Neural cell (in vitro differentiated cells): ENCODE results near the gene NCDN. TPM values are rescaled to one million over a fixed set of nuclear protein-coding genes. Genes with fewer than 3 reads are reported as not detected.
"Not testable (repeated sequence)": the region's sequence is repeated elsewhere in the genome, so short reads cannot be mapped to it uniquely, and the experiment has no call there.

Source experiments
- H2AFZ ChIP-seq: fragments of 200-600, 300-800 bp; sonication (generic), shearing (Covaris generic); 2 replicates; pipeline ENCODE4 v1.6.0; 2014; ENCODE audit warnings: low read depth, mild to moderate bottlenecking, antibody characterized with exemption, low read length, moderate library complexity
- H3F3A ChIP-seq: fragments of 200-600 bp; shearing (Covaris generic); 2 replicates; pipeline ENCODE4 v1.6.1; 2016; ENCODE audit warnings: mild to moderate bottlenecking, moderate library complexity, mixed read lengths, antibody characterized with exemption, low read length; ENCODE audit not compliant: insufficient read depth, poor library complexity, severe bottlenecking
- H3K27ac ChIP-seq: fragments of 200-600, 300-800 bp; sonication (generic), shearing (Covaris generic); 2 replicates; pipeline ENCODE4 v1.5.1; 2014; ENCODE audit warnings: mild to moderate bottlenecking, low read length, moderate library complexity
- H3K27me3 ChIP-seq: fragments of 300-800, 200-600 bp; sonication (generic), shearing (Covaris generic); 2 replicates; pipeline ENCODE4 v1.6.0; 2014; ENCODE audit warnings: mild to moderate bottlenecking, low read depth, low read length, moderate library complexity; ENCODE audit not compliant: insufficient read depth
- H3K36me3 ChIP-seq: fragments of 300-800, 200-600 bp; sonication (generic), shearing (Covaris generic); 2 replicates; pipeline ENCODE4 v1.5.1; 2014; ENCODE audit warnings: mild to moderate bottlenecking, antibody characterized with exemption, low read length, moderate library complexity; ENCODE audit not compliant: insufficient read depth
- H3K4me2 ChIP-seq: fragments of 300-800, 200-600 bp; sonication (generic), shearing (Covaris generic); 2 replicates; pipeline ENCODE4 v1.6.0; 2014; ENCODE audit warnings: mild to moderate bottlenecking, low read length
- H3K4me3 ChIP-seq: fragments of 300-800, 200-600 bp; sonication (generic), shearing (Covaris generic); 2 replicates; pipeline ENCODE4 v1.5.1; 2014; ENCODE audit warnings: mild to moderate bottlenecking, low read length, moderate library complexity
- H3K79me2 ChIP-seq: fragments of 200-600 bp; shearing (Covaris generic); replicated peaks from 2 replicates; pipeline ENCODE4 v1.6.0; 2014; ENCODE audit warnings: mild to moderate bottlenecking, low read length, moderate library complexity; ENCODE audit not compliant: insufficient read depth
- H3K9ac ChIP-seq: fragments of 300-800, 200-600 bp; sonication (generic), shearing (Covaris generic); 2 replicates; pipeline ENCODE4 v1.6.1; 2016; ENCODE audit warnings: mild to moderate bottlenecking, low read length, mixed read lengths
- H3K9me2 ChIP-seq: fragments of 200-600 bp; shearing (Covaris generic); 2 replicates; pipeline ENCODE4 v1.6.1; 2016; ENCODE audit warnings: mild to moderate bottlenecking, low read length, mixed read lengths; ENCODE audit not compliant: insufficient read depth
- H3K9me3 ChIP-seq: fragments of 200-600, 300-800 bp; sonication (generic), shearing (Covaris generic); 2 replicates; pipeline ENCODE4 v1.6.1; 2016; ENCODE audit warnings: mild to moderate bottlenecking, mixed run types, low read length, moderate library complexity, mixed read lengths
- H4K20me1 ChIP-seq: fragments of 200-600 bp; shearing (Covaris generic); 2 replicates; pipeline ENCODE4 v1.6.1; 2016; ENCODE audit warnings: mild to moderate bottlenecking, mixed run types; ENCODE audit not compliant: insufficient read depth
- EP300 ChIP-seq: fragments of 450-650 bp; conservative IDR thresholded peaks from 2 replicates; pipeline ENCODE4 v1.6.1; 2014; ENCODE audit warnings: antibody characterized with exemption, mild to moderate bottlenecking, moderate library complexity; ENCODE audit not compliant: poor library complexity, severe bottlenecking
- EZH2 ChIP-seq: fragments of 200-600, 300-800 bp; shearing (Covaris generic), sonication (generic); IDR thresholded peaks from 2 replicates; pipeline ENCODE4 v1.6.1; 2014; ENCODE audit warnings: antibody characterized with exemption, low read length, borderline replicate concordance, mild to moderate bottlenecking; ENCODE audit not compliant: insufficient read depth, poor library complexity, severe bottlenecking
- MXI1 ChIP-seq: fragments of 450-650 bp; conservative IDR thresholded peaks from 2 replicates; pipeline ENCODE4 v1.6.1; 2014; ENCODE audit warnings: antibody characterized with exemption, mild to moderate bottlenecking; ENCODE audit not compliant: poor library complexity, severe bottlenecking
- POLR2AphosphoS5 ChIP-seq: IDR thresholded peaks from 2 replicates; pipeline ENCODE4 v1.6.1; 2012
- RAD21 ChIP-seq: fragments of 450-650 bp; conservative IDR thresholded peaks from 2 replicates; pipeline ENCODE4 v1.6.1; 2014; ENCODE audit warnings: antibody characterized with exemption, mild to moderate bottlenecking, moderate library complexity
- TAF1 ChIP-seq: IDR thresholded peaks from 2 replicates; pipeline ENCODE4 v1.6.1; 2012; ENCODE audit warnings: low read depth
- polyA plus RNA-seq: library from polyadenylated mRNA; depleted of rRNA; stranded (reverse); fragments of >200 nt; gene quantifications from 2 replicates; pipeline ENCODE4 v1.2.3, GENCODE V29; 2014
- TF ChIP-seq, protein P1 (sequence below): fragments of 450-650 bp; IDR thresholded peaks from 2 replicates; pipeline ENCODE4 v1.5.1; 2014; ENCODE audit warnings: antibody characterized with exemption, mild to moderate bottlenecking, moderate library complexity; ENCODE audit not compliant: poor library complexity, severe bottlenecking

NCDN gene
- polyA plus RNA-seq, 1 donor from 2014 or later: 66.1 TPM

DNA sequence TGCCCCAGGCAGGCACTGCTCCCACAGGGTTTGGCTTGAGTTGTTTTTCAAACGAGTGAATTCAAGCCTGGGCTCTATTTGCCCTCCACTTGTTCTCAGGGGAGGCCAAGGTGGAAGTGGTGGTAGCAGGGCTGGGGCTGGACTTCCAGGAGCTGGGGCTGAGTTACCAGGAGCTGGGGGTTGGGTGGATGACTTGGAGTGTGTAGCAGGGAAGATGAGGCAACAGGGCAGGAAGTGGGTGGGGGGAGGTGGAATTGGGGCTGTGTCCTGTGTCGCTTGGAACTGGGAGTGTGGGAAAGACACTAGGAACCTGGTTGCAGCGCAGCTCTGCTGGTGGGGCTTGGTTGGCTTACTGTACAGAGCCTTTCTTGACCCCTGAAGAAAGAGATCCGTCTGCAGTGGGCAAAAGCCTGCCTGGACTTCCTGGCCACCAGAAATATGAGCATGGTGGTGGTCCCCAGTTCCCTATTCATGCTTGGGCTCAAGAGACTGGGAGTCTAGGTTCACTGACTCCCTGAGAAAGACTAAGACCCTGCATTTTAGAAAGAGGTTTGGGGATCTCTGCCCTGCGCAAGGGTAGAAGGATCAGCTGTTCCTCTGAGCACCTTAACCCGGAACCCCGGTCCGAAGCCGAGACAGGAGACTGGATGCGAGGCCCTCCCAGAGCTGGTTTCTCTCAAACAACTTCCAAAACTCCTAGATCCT is 18.6 kb downstream of the NCDN start:
- Histone ChIP-seq H3K9me3 (no peaks in the 10 kb centered on the region), H3K36me3 (no peaks in the 10 kb centered on the region), H3K27me3 (peaks cover 84% of the 10 kb centered on the region), H4K20me1 (no peaks in the 10 kb centered on the region), H3K4me3 (no peak overlapping the region), H3K9me2 (no peaks in the 10 kb centered on the region), H3K4me2 (no peak overlapping the region), H3K27ac (no peak overlapping the region), H3K79me2 (no peaks in the 10 kb centered on the region), H3K9ac (no peak overlapping the region), H3F3A (no peaks in the 10 kb centered on the region), H2AFZ (no peak overlapping the region)
- TF ChIP-seq POLR2AphosphoS5: no peak

DNA sequence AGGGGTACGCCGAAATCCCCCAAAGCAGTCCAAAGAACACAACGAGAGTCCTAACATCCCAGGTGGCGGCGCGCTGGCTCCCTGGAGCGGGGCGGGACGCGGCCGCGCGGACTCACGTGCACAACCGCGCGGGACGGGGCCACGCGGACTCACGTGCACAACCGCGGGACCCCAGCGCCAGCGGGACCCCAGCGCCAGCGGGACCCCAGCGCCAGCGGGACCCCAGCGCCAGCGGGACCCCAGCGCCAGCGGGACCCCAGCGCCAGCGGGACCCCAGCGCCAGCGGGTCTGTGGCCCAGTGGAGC is 19.1 kb downstream of the NCDN start:
- not testable (repeated sequence) for H3K9me2 ChIP-seq, H3K4me3 ChIP-seq, H3K9ac ChIP-seq, H3K4me2 ChIP-seq, H3K27ac ChIP-seq, H3K9me3 ChIP-seq, H3F3A ChIP-seq, H4K20me1 ChIP-seq, H3K36me3 ChIP-seq, H2AFZ ChIP-seq, H3K79me2 ChIP-seq
- peaks cover 79% of the 10 kb centered on the region for H3K27me3 ChIP-seq

DNA sequence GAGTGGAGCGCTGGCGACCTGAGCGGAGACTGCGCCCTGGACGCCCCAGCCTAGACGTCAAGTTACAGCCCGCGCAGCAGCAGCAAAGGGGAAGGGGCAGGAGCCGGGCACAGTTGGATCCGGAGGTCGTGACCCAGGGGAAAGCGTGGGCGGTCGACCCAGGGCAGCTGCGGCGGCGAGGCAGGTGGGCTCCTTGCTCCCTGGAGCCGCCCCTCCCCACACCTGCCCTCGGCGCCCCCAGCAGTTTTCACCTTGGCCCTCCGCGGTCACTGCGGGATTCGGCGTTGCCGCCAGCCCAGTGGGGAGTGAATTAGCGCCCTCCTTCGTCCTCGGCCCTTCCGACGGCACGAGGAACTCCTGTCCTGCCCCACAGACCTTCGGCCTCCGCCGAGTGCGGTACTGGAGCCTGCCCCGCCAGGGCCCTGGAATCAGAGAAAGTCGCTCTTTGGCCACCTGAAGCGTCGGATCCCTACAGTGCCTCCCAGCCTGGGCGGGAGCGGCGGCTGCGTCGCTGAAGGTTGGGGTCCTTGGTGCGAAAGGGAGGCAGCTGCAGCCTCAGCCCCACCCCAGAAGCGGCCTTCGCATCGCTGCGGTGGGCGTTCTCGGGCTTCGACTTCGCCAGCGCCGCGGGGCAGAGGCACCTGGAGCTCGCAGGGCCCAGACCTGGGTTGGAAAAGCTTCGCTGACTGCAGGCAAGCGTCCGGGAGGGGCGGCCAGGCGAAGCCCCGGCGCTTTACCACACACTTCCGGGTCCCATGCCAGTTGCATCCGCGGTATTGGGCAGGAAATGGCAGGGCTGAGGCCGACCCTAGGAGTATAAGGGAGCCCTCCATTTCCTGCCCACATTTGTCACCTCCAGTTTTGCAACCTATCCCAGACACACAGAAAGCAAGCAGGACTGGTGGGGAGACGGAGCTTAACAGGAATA is 19.7 kb downstream of the NCDN start:
- Histone ChIP-seq H3K9me2 (no peaks in the 10 kb centered on the region), H3K9ac (no peak overlapping the region), H3K79me2 (no peaks in the 10 kb centered on the region), H3K9me3 (no peaks in the 10 kb centered on the region), H3F3A (no peaks in the 10 kb centered on the region), H4K20me1 (no peaks in the 10 kb centered on the region), H3K27me3 (peaks cover 73% of the 10 kb centered on the region), H3K36me3 (no peaks in the 10 kb centered on the region), H3K27ac (no peak overlapping the region), H3K4me3 (peak overlapping the region; percentile 13), H2AFZ (no peak overlapping the region), H3K4me2 (no peak overlapping the region)
- TF ChIP-seq RAD21 (no peak), EP300 (no peak), TAF1 (no peak), EZH2 (peak; percentile 59)
- TF ChIP-seq, protein P1, sequence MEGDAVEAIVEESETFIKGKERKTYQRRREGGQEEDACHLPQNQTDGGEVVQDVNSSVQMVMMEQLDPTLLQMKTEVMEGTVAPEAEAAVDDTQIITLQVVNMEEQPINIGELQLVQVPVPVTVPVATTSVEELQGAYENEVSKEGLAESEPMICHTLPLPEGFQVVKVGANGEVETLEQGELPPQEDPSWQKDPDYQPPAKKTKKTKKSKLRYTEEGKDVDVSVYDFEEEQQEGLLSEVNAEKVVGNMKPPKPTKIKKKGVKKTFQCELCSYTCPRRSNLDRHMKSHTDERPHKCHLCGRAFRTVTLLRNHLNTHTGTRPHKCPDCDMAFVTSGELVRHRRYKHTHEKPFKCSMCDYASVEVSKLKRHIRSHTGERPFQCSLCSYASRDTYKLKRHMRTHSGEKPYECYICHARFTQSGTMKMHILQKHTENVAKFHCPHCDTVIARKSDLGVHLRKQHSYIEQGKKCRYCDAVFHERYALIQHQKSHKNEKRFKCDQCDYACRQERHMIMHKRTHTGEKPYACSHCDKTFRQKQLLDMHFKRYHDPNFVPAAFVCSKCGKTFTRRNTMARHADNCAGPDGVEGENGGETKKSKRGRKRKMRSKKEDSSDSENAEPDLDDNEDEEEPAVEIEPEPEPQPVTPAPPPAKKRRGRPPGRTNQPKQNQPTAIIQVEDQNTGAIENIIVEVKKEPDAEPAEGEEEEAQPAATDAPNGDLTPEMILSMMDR: no peak

DNA sequence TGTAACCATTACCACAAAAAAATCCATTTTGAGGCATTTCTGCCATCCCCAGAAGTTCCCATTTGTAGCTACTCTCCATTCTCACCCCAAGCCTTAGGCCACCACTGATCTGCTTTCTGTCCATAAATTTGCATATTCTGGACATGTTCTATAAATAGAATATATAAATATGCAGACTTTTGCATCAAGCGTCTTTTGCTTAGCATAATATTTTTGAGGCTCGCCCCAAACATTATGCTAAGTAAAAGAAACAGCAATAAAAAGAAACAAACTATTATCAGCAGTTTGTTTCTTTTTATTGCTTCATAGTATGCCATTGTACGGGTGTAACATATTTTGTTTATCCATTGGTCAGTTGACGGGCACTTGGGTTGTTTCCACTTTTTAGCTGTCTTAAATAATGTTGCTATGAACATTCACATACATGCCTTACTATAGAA is 23.4 kb downstream of the NCDN start:
- Histone ChIP-seq H3F3A (no peaks in the 10 kb centered on the region), H4K20me1 (no peaks in the 10 kb centered on the region), H2AFZ (no peak overlapping the region), H3K4me2 (no peak overlapping the region), H3K27ac (no peak overlapping the region), H3K79me2 (no peaks in the 10 kb centered on the region), H3K4me3 (no peak overlapping the region), H3K9me2 (no peaks in the 10 kb centered on the region), H3K9me3 (no peaks in the 10 kb centered on the region), H3K9ac (no peak overlapping the region), H3K36me3 (no peaks in the 10 kb centered on the region), H3K27me3 (peaks cover 37% of the 10 kb centered on the region)
- TF ChIP-seq TAF1 (no peak), POLR2AphosphoS5 (no peak), RAD21 (no peak), MXI1 (no peak), EZH2 (no peak)

- H3K36me3 ChIP-seq, H2AFZ ChIP-seq, H3K27ac ChIP-seq, H3K4me3 ChIP-seq, H3K9me2 ChIP-seq, H3K9me3 ChIP-seq, H4K20me1 ChIP-seq, H3K79me2 ChIP-seq, H3F3A ChIP-seq, H3K9ac ChIP-seq, H3K4me2 ChIP-seq: not testable (repeated sequence)
- peaks cover 31% of the 10 kb centered on the region for H3K27me3 ChIP-seq
These were observed 24.0 kb downstream of the NCDN start for GRCh38 chr1:35581621-35582020.
